Endothelial cell of umbilical vein (primary cell): ENCODE results near the gene IQCE. TPM values are rescaled to one million over a fixed set of nuclear protein-coding genes. Genes with fewer than 3 reads are reported as not detected.

Experiments used
- BruUV-seq: library from RNA; stranded (reverse); fragments of 400-500 nt; replicated peaks from 2 replicates; lab custom pipeline; 2021; lab: Mats Ljungman, UMichigan
- CTCF ChIA-PET: fragments of 300-600, 350-600 bp; sonication (Branson Sonifier 250); formaldehyde crosslinking; loops from one replicate; lab custom pipeline; 2021; ENCODE audit warnings: antibody characterized with exemption, inconsistent platforms; lab: Charles Lee
- POLR2A ChIA-PET: fragments of 300-600, 350-600 bp; sonication (Branson Sonifier 250); formaldehyde crosslinking; loops from one replicate; lab custom pipeline; 2021; ENCODE audit warnings: antibody characterized with exemption, inconsistent platforms; lab: Charles Lee
- DNase-seq: peaks from one replicate; pipeline ENCODE4 v3.0.0-alpha.2; 2011; ENCODE audit warnings: low read depth, low spot score
- FAIRE-seq: peaks from 2 replicates; lab custom pipeline; 2011; peaks lifted over from hg19 to GRCh38; lab: Jason Lieb, UNC
- H2AFZ ChIP-seq: 2 replicates; pipeline ENCODE4 v1.6.0; 2012; ENCODE audit warnings: low read depth, low read length, control low read depth, inconsistent platforms
- H3K27ac ChIP-seq: 2 replicates; pipeline ENCODE4 v1.5.1; 2011; ENCODE audit warnings: low read depth, mild to moderate bottlenecking, control low read depth, low read length, moderate library complexity; ENCODE audit not compliant: insufficient read depth
- H3K27me3 ChIP-seq, 2 experiments: 2 replicates each; pipeline versions ENCODE4 v1.6.0 to v1.6.1; 2011; ENCODE audit warnings: low read length in 2 of 2, mixed read lengths in 1 of 2; ENCODE audit not compliant: control insufficient read depth in 2 of 2, insufficient read depth in 2 of 2
- H3K36me3 ChIP-seq, 2 experiments: 2 replicates in 1 of 2; 3 replicates in 1 of 2; pipeline ENCODE4 v1.5.1; 2011; ENCODE audit warnings: low read length in 2 of 2, mild to moderate bottlenecking in 1 of 2, moderate library complexity in 1 of 2; ENCODE audit not compliant: control insufficient read depth in 2 of 2, insufficient read depth in 2 of 2; ENCODE audit errors: extremely low read depth in 1 of 2
- H3K4me1 ChIP-seq: 3 replicates; pipeline ENCODE4 v1.5.1; 2011; ENCODE audit warnings: mild to moderate bottlenecking, low read length; ENCODE audit not compliant: control insufficient read depth, insufficient read depth; ENCODE audit errors: extremely low read depth
- H3K4me2 ChIP-seq: 2 replicates; pipeline ENCODE4 v1.6.1; 2011; ENCODE audit warnings: low read length, control low read depth, mixed read lengths; ENCODE audit not compliant: insufficient read depth
- H3K4me3 ChIP-seq, 3 experiments: fragments of 200-600 bp in 1 of 3; sonication (generic), shearing (Covaris generic) in 1 of 3; replicated peaks in 1 of 3; 2 replicates each; pipeline ENCODE4 v1.5.1; 2011 to 2016; ENCODE audit warnings: control low read depth in 3 of 3, low read length in 3 of 3, mild to moderate bottlenecking in 2 of 3, inconsistent platforms in 1 of 3, low read depth in 1 of 3, moderate library complexity in 1 of 3; ENCODE audit not compliant: insufficient read depth in 1 of 3
- H3K79me2 ChIP-seq: 2 replicates; pipeline ENCODE4 v1.6.0; 2012; ENCODE audit warnings: low read length, inconsistent platforms; ENCODE audit not compliant: control insufficient read depth, insufficient read depth
- H3K9ac ChIP-seq: replicated peaks from 2 replicates; pipeline ENCODE3; 2011; ENCODE audit warnings: low read length, control low read depth; ENCODE audit not compliant: insufficient read depth; ENCODE audit errors: extremely low read depth
- H3K9me1 ChIP-seq: replicated peaks from 3 replicates; pipeline ENCODE4 v1.6.0; 2011; ENCODE audit warnings: mild to moderate bottlenecking, low read length; ENCODE audit not compliant: control insufficient read depth, insufficient read depth; ENCODE audit errors: extremely low read depth
- H3K9me3 ChIP-seq: replicated peaks from 2 replicates; pipeline ENCODE4 v1.5.1; 2012; ENCODE audit warnings: low read length, inconsistent platforms; ENCODE audit not compliant: control insufficient read depth, insufficient read depth
- H4K20me1 ChIP-seq: replicated peaks from 2 replicates; pipeline ENCODE3; 2011; ENCODE audit warnings: mild to moderate bottlenecking, low read length; ENCODE audit not compliant: control insufficient read depth, insufficient read depth; ENCODE audit errors: extremely low read depth
- EZH2 ChIP-seq: IDR thresholded peaks from 2 replicates; pipeline ENCODE4 v1.6.1; 2012; ENCODE audit warnings: borderline replicate concordance, low read depth, mild to moderate bottlenecking, moderate library complexity, low read length, inconsistent platforms; ENCODE audit not compliant: severe bottlenecking
- FOS ChIP-seq: IDR thresholded peaks from 2 replicates; pipeline ENCODE4 v1.6.1; 2011; ENCODE audit warnings: mild to moderate bottlenecking, low read length, moderate library complexity, borderline replicate concordance; ENCODE audit not compliant: insufficient read depth
- GATA2 ChIP-seq: IDR thresholded peaks from 2 replicates; pipeline ENCODE4 v1.7.0; 2011; ENCODE audit warnings: low read depth, mild to moderate bottlenecking, moderate library complexity, mixed read lengths, low read length; ENCODE audit not compliant: insufficient read length, insufficient read depth
- JUN ChIP-seq: IDR thresholded peaks from 2 replicates; pipeline ENCODE4 v1.6.1; 2011; ENCODE audit warnings: borderline replicate concordance, low read depth; ENCODE audit not compliant: insufficient read length, insufficient read depth
- MAX ChIP-seq: IDR thresholded peaks from 2 replicates; pipeline ENCODE4 v1.6.1; 2011; ENCODE audit not compliant: insufficient read depth, insufficient read length
- MYC ChIP-seq: IDR thresholded peaks from one replicate; pipeline ENCODE4 v1.6.1; 2011; ENCODE audit warnings: mild to moderate bottlenecking, low read depth, low read length
- POLR2A ChIP-seq: IDR thresholded peaks from 2 replicates; pipeline ENCODE4 v1.6.1; 2012; ENCODE audit warnings: low read depth, mild to moderate bottlenecking, control low read depth, low read length
- POLR2AphosphoS5 ChIP-seq: IDR thresholded peaks from 2 replicates; pipeline ENCODE4 v1.6.1; 2012; ENCODE audit warnings: low read depth, mild to moderate bottlenecking, control low read depth, low read length, moderate library complexity; ENCODE audit not compliant: insufficient read depth
- dilution Hi-C: fragments of 300-500 bp; cut with MboI; formaldehyde crosslinking; loops from one replicate; pipeline ENCODE4 v1.15.0; 2019; ENCODE audit warnings: low sequenced_read_pairs; ENCODE audit not compliant: extremely low pct_ligation_motif_present
- intact Hi-C: fragments of 100-400 bp; cut with micrococcal nuclease; formaldehyde crosslinking; loops from one replicate; pipeline ENCODE4 v1.10.0; 2022
- polyA plus RNA-seq, 4 experiments: library from polyadenylated mRNA; depleted of rRNA in 3 of 4; stranded (reverse) in 3 of 4; unstranded in 1 of 4; fragments of >200 nt; gene quantifications; 2 replicates each; pipeline versions ENCODE4 v1.2.1 to v1.2.3, GENCODE V29; 2011 to 2012; ENCODE audit warnings: missing spikeins in 1 of 4
- total RNA-seq: library from RNA; stranded (reverse); gene quantifications from 2 replicates; pipeline ENCODE4 v1.2.3, GENCODE V29; 2021
- TF ChIP-seq, protein P1 (sequence below), 2 donors: IDR thresholded peaks; 1 replicate in 1 of 2; 2 replicates in 1 of 2; pipeline ENCODE4 v1.5.1; 2011; ENCODE audit warnings: low read length in 2 of 2, mild to moderate bottlenecking in 2 of 2, moderate library complexity in 2 of 2, control low read depth in 1 of 2, inconsistent platforms in 1 of 2, low read depth in 1 of 2; ENCODE audit not compliant: insufficient read depth in 1 of 2; ENCODE audit errors: extremely low read depth in 1 of 2

IQCE gene
- total and polyA plus RNA-seq, 2 donors (not counting 3 experiments of a cell fraction or from before 2014, with no cell fraction given) = 4.9 to 14.5 TPM

- Histone ChIP-seq H3K27me3 (no peaks in the 10 kb centered on the region), H3K4me2 (no peak overlapping the region), H3K4me1 (no peaks in the 10 kb centered on the region), H3K9ac (no peak overlapping the region), H3K36me3 (peaks cover 2 to 40% of the 10 kb centered on the region in 2 experiments), H3K79me2 (no peaks in the 10 kb centered on the region), H3K27ac (no peak overlapping the region), H3K9me3 (no peaks in the 10 kb centered on the region), H2AFZ (no peak overlapping the region), H3K9me1 (no peaks in the 10 kb centered on the region), H4K20me1 (no peaks in the 10 kb centered on the region), H3K4me3 (no peak overlapping the region)
- ChIA-PET POLR2A (interaction anchor here (0.7 kb wide), 1 partner anchor 10 kb away, joined by 6 read pairs; no protein-coding TSS in a partner anchor), CTCF (interaction anchor here (0.8 to 1.4 kb wide), 5 partner anchors 10 to 134 kb away, joined by 3 to 4 read pairs (median 3); partner anchors contain the start of gene BRAT1)
- TF ChIP-seq MAX (no peak), EZH2 (no peak), POLR2AphosphoS5 (no peak), POLR2A (no peak), JUN (no peak), FOS (no peak), MYC (no peak), GATA2 (no peak)
- TF ChIP-seq, protein P1, sequence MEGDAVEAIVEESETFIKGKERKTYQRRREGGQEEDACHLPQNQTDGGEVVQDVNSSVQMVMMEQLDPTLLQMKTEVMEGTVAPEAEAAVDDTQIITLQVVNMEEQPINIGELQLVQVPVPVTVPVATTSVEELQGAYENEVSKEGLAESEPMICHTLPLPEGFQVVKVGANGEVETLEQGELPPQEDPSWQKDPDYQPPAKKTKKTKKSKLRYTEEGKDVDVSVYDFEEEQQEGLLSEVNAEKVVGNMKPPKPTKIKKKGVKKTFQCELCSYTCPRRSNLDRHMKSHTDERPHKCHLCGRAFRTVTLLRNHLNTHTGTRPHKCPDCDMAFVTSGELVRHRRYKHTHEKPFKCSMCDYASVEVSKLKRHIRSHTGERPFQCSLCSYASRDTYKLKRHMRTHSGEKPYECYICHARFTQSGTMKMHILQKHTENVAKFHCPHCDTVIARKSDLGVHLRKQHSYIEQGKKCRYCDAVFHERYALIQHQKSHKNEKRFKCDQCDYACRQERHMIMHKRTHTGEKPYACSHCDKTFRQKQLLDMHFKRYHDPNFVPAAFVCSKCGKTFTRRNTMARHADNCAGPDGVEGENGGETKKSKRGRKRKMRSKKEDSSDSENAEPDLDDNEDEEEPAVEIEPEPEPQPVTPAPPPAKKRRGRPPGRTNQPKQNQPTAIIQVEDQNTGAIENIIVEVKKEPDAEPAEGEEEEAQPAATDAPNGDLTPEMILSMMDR (IDR thresholded peaks at IDR 0.05; ENCODE audit: extremely low read depth in 1 of 2, insufficient read depth in 1 of 2, low read depth in 1 of 2, low read length in 2 of 2) = no peak
- no TSS peak for BruUV-seq
- DNase-seq (no peak), FAIRE-seq (no peak)
- dilution Hi-C loops = no loop called here
- intact Hi-C loops = no loop called here
These were observed 12.9 kb upstream of the IQCE start for GRCh38 chr7:2545746-2546425.
